ENCODE measurements around the gene ECHS1.
A peak's percentile ranks its signal among the peaks of the same experiment; 100 is the strongest.

Gene ECHS1

GRCh38 chr10:133351408-133352318 lies 21.5 kb downstream of the ECHS1 start:
- no peaks in the 10 kb centered on the region for H3K9me3 ChIP-seq (ENCODE audit: control insufficient read depth, insufficient read depth, low read depth, low read length)
- no peak overlapping the region for H3K4me3 ChIP-seq (ENCODE audit: low read depth, low read length)
- no peaks in the 10 kb centered on the region for H3K36me3 ChIP-seq (ENCODE audit: control insufficient read depth in 2 of 2, insufficient read depth in 1 of 2, low read length in 2 of 2)
- no peaks in the 10 kb centered on the region for H3K4me1 ChIP-seq (ENCODE audit: control insufficient read depth, insufficient read depth, low read length)
- no peak overlapping the region for H3K27ac ChIP-seq (ENCODE audit: extremely low read depth, low read depth, low read length)
- TF ChIP-seq ZNF350 (tag by site-specific recombination; IDR thresholded peaks at IDR 0.05) (no peak), ZNF184 (tag by site-specific recombination; IDR thresholded peaks at IDR 0.05) (no peak), GLIS2 (tag by site-specific recombination; IDR thresholded peaks at IDR 0.05) (0 out of 2 replicates have a peak, but pooled peaks have one; percentile 8), ZSCAN4 (tag by site-specific recombination; IDR thresholded peaks at IDR 0.05) (no peak), KLF9 (tag by site-specific recombination; IDR thresholded peaks at IDR 0.05; ENCODE audit: low read depth) (no peak), ZNF629 (tag by site-specific recombination; IDR thresholded peaks at IDR 0.05) (no peak), ZNF837 (tag by site-specific recombination; IDR thresholded peaks at IDR 0.05) (no peak), REST (tag by site-specific recombination; IDR thresholded peaks at IDR 0.05) (peak; percentile 39; the same call in 1 of the 2 replicates), ZFP69B (tag by site-specific recombination; IDR thresholded peaks at IDR 0.05) (no peak), SCRT1 (tag by site-specific recombination; IDR thresholded peaks at IDR 0.05; ENCODE audit: borderline replicate concordance) (no peak), ZSCAN5A (tag by site-specific recombination; IDR thresholded peaks at IDR 0.05) (no peak), ZNF704 (tag by site-specific recombination; IDR thresholded peaks at IDR 0.05) (no peak), OVOL3 (tag by site-specific recombination; IDR thresholded peaks at IDR 0.05) (no peak), ZNF843 (tag by site-specific recombination; IDR thresholded peaks at IDR 0.05) (no peak), ZBTB7A (tag by site-specific recombination; IDR thresholded peaks at IDR 0.05; ENCODE audit: low read depth) (no peak), GLI4 (tag by site-specific recombination; IDR thresholded peaks at IDR 0.05) (no peak), REPIN1 (tag by site-specific recombination; IDR thresholded peaks at IDR 0.05; ENCODE audit: low read depth) (no peak)
- ChIA-PET CTCF (no interaction called here), POLR2A (interaction anchor here (0.6 to 1.2 kb wide), 3 partner anchors 9 to 15 kb away, joined by 3 to 8 read pairs (median 4); partner anchors contain the start of gene CALY)

- Histone ChIP-seq H3K9me3 (ENCODE audit: control insufficient read depth, insufficient read depth, low read depth, low read length) (no peaks in the 10 kb centered on the region), H3K4me3 (ENCODE audit: low read depth, low read length) (no peak overlapping the region), H3K4me1 (ENCODE audit: control insufficient read depth, insufficient read depth, low read length) (no peaks in the 10 kb centered on the region), H3K36me3 (ENCODE audit: control insufficient read depth in 2 of 2, insufficient read depth in 1 of 2, low read length in 2 of 2) (no peaks in the 10 kb centered on the region), H3K27ac (ENCODE audit: extremely low read depth, low read depth, low read length) (no peak overlapping the region)
- ChIA-PET POLR2A (interaction anchor here (0.9 kb wide), 1 partner anchor 10 kb away, joined by 4 read pairs; no protein-coding TSS in a partner anchor), CTCF (no interaction called here)
- TF ChIP-seq ZBTB8A (tag by site-specific recombination; IDR thresholded peaks at IDR 0.05) (no peak), GLIS1 (tag by site-specific recombination; IDR thresholded peaks at IDR 0.05) (0 out of 2 replicates have a peak, but pooled peaks have one; percentile 1), YY2 (tag by site-specific recombination; IDR thresholded peaks at IDR 0.05) (no peak), GLIS2 (tag by site-specific recombination; IDR thresholded peaks at IDR 0.05) (no peak), ZNF148 (tag by site-specific recombination; IDR thresholded peaks at IDR 0.05; ENCODE audit: borderline replicate concordance) (no peak), ZNF629 (tag by site-specific recombination; IDR thresholded peaks at IDR 0.05) (no peak), ZBTB7A (tag by site-specific recombination; IDR thresholded peaks at IDR 0.05; ENCODE audit: low read depth) (no peak), ZIC2 (tag by site-specific recombination; IDR thresholded peaks at IDR 0.05) (no peak), OVOL3 (tag by site-specific recombination; IDR thresholded peaks at IDR 0.05) (no peak)
Measured at GRCh38 chr10:133350950-133351329, 22.2 kb downstream of the ECHS1 start.
